ENCODE results near the gene EIPR1. TPM values are rescaled to one million over a fixed set of nuclear protein-coding genes. Genes with fewer than 3 reads are reported as not detected.

Gene EIPR1
- total and polyA plus RNA-seq, 2 of the 13 experiments (the other 11 are each of a cell fraction or from before 2014, with no cell fraction given): 70.0 to 96.3 TPM

DNA sequence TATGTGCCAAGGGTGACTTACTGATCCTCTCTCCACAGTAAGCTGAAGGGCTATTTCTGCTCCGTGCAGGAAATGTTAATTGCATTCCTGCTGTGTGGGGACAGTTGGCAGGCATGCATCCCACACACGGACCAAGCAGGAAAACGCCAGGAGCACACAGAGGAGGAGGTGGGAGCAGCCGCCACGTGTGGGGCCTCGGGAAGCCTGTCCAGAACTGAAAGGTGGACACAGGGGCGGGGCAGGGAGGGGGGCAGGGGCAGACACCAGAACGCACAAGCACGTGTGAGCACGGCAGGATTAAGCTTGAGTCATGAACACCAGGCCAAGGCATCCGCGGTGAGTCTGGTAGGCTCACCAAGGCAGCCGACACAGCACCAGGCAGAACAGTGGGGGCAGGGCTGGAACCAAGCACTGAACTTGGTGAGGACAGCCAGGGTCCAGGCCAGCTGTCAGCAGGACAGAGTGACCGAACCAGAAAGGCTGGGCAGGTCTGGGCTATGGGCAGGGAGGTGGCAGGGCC lies 177.1 kb downstream of the EIPR1 start:
- Histone ChIP-seq H4K20me1 (ENCODE audit: insufficient read depth, low read length) (peaks cover 3% of the 10 kb centered on the region; the same call in 1 of the 2 replicates), H3K4me1 (ENCODE audit: insufficient read depth, low read length) (peaks cover 10% of the 10 kb centered on the region), H2AFZ (ENCODE audit: low read length) (no peak overlapping the region), H3K36me3 (replicated peaks in 1 of 2; ENCODE audit: control insufficient read depth in 1 of 2, insufficient read depth in 2 of 2, low read length in 2 of 2) (peaks cover 2 to 22% of the 10 kb centered on the region in 2 experiments), H3K79me2 (ENCODE audit: insufficient read depth, low read length) (no peaks in the 10 kb centered on the region), H3K9ac (ENCODE audit: insufficient read depth, low read depth, low read length) (no peak overlapping the region), H3K4me3 (replicated peaks in 1 of 3; ENCODE audit: insufficient read depth in 1 of 3, low read depth in 2 of 3, low read length in 3 of 3) (no peak overlapping the region), H3K27me3 (ENCODE audit: control insufficient read depth in 1 of 2, insufficient read depth in 2 of 2, low read length in 2 of 2) (no peaks in the 10 kb centered on the region), H3K27ac (ENCODE audit: extremely low read length, insufficient read depth, low read length) (no peak overlapping the region), H3K4me2 (ENCODE audit: low read depth, low read length) (no peak overlapping the region), H3K9me3 (ENCODE audit: low read length) (no peaks in the 10 kb centered on the region)
- 89% methylated on average over 14 of the region's 14 CpGs for WGBS (ENCODE audit: low lambda C conversion rate)
- ChIA-PET CTCF (ENCODE audit: low intra/inter-chr PET ratio, low total read pairs) (no interaction called here), POLR2A (no interaction called here)
- DNase-seq (ENCODE audit: low spot score) (no peak), FAIRE-seq (no peak), ATAC-seq (no peak)
- BruUV-seq (replicated peaks): no TSS peak
- intact Hi-C loops (cut with micrococcal nuclease; ENCODE audit: unreplicated experiment): no loop called here
- in situ Hi-C loops (cut with HindIII; ENCODE audit: extremely low pct_ligation_motif_present, low pct_unique_long_range_greater_than_20kb): no loop called here
- TF ChIP-seq NCOA1 (CRISPR knock-in tag; IDR thresholded peaks at IDR 0.05): no peak
- no peak for TF ChIP-seq NFE2 (CRISPR knock-in tag; IDR thresholded peaks at IDR 0.05)
- TF ChIP-seq ZNF441 (CRISPR knock-in tag; IDR thresholded peaks at IDR 0.05; ENCODE audit: borderline replicate concordance): no peak
- TF ChIP-seq CREB3 (CRISPR knock-in tag; IDR thresholded peaks at IDR 0.05): no peak
- TF ChIP-seq SKI (IDR thresholded peaks at IDR 0.05; ENCODE audit: partially characterized antibody): no peak
- TF ChIP-seq SIN3A (IDR thresholded peaks at IDR 0.05; ENCODE audit: borderline replicate concordance, low read depth, low read length): no peak
- TF ChIP-seq SPEN (CRISPR knock-in tag; IDR thresholded peaks at IDR 0.05; ENCODE audit: low read depth): no peak
- TF ChIP-seq NAIF1 (CRISPR knock-in tag; IDR thresholded peaks at IDR 0.05; ENCODE audit: borderline replicate concordance): no peak
- TF ChIP-seq ZNF605 (CRISPR knock-in tag; IDR thresholded peaks at IDR 0.05): no peak
- no peak for TF ChIP-seq DZIP1 (CRISPR knock-in tag; IDR thresholded peaks at IDR 0.05)
- TF ChIP-seq, protein P1, sequence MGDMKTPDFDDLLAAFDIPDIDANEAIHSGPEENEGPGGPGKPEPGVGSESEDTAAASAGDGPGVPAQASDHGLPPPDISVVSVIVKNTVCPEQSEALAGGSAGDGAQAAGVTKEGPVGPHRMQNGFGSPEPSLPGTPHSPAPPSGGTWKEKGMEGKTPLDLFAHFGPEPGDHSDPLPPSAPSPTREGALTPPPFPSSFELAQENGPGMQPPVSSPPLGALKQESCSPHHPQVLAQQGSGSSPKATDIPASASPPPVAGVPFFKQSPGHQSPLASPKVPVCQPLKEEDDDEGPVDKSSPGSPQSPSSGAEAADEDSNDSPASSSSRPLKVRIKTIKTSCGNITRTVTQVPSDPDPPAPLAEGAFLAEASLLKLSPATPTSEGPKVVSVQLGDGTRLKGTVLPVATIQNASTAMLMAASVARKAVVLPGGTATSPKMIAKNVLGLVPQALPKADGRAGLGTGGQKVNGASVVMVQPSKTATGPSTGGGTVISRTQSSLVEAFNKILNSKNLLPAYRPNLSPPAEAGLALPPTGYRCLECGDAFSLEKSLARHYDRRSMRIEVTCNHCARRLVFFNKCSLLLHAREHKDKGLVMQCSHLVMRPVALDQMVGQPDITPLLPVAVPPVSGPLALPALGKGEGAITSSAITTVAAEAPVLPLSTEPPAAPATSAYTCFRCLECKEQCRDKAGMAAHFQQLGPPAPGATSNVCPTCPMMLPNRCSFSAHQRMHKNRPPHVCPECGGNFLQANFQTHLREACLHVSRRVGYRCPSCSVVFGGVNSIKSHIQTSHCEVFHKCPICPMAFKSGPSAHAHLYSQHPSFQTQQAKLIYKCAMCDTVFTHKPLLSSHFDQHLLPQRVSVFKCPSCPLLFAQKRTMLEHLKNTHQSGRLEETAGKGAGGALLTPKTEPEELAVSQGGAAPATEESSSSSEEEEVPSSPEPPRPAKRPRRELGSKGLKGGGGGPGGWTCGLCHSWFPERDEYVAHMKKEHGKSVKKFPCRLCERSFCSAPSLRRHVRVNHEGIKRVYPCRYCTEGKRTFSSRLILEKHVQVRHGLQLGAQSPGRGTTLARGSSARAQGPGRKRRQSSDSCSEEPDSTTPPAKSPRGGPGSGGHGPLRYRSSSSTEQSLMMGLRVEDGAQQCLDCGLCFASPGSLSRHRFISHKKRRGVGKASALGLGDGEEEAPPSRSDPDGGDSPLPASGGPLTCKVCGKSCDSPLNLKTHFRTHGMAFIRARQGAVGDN (CRISPR knock-in tag; IDR thresholded peaks at IDR 0.05): no peak
- no peak for TF ChIP-seq NR2F2 (IDR thresholded peaks at IDR 0.05; ENCODE audit: borderline replicate concordance, low read depth)
- no peak for TF ChIP-seq RFXANK (CRISPR knock-in tag; IDR thresholded peaks at IDR 0.05)
- no peak for TF ChIP-seq JUN (CRISPR knock-in tag; IDR thresholded peaks at IDR 0.05)
- no peak for TF ChIP-seq ARNT2 (CRISPR knock-in tag; IDR thresholded peaks at IDR 0.05; ENCODE audit: low read depth)
- no peak for TF ChIP-seq ZNF629 (CRISPR knock-in tag; conservative IDR thresholded peaks at IDR 0.05)
- no peak for TF ChIP-seq CTCF (CRISPR knock-in tag; IDR thresholded peaks at IDR 0.05)

Measured in HepG2 (cell line).